ENCODE results near the gene TMEM205.
"Not testable (repeated sequence)": the region's sequence is repeated elsewhere in the genome, so short reads cannot be mapped to it uniquely, and the experiment has no call there.

TMEM205 gene

GRCh38 chr19:11346104-11346940 lies at the start of gene TMEM205, which contains the start of gene CCDC159:
Gene TMEM205 (minus strand): TSS chr19:11346268. CDS start chr19:11345619, 649 bp downstream.
Gene CCDC159 (plus strand): TSS chr19:11346519. CDS start chr19:11346607, 88 bp downstream.
- DNase-seq, result peak; percentile 97

- DNase-seq, result no peak
These were observed 45.0 kb upstream of the TMEM205 start for GRCh38 chr19:11390933-11391680.

GRCh38 chr19:11390359-11390758 lies 44.3 kb upstream of the TMEM205 start:
- no peak for DNase-seq

- no peak for DNase-seq
These were observed 41.3 kb upstream of the TMEM205 start for GRCh38 chr19:11387162-11388034.

- DNase-seq, result no peak
These were observed 38.7 kb upstream of the TMEM205 start for GRCh38 chr19:11384778-11385129.

GRCh38 chr19:11383706-11384048 lies 37.6 kb upstream of the TMEM205 start:
- no peak for DNase-seq

GRCh38 chr19:11382898-11383705 lies 37.0 kb upstream of the TMEM205 start:
- no peak for DNase-seq

- peak; percentile 97 for DNase-seq
These were observed 34.8 kb upstream of the TMEM205 start for GRCh38 chr19:11380653-11381537.

- DNase-seq, result no peak
These were observed 33.8 kb upstream of the TMEM205 start for GRCh38 chr19:11379857-11380350.

GRCh38 chr19:11379269-11379845 lies 33.3 kb upstream of the TMEM205 start:
- not testable (repeated sequence) for DNase-seq

GRCh38 chr19:11378319-11379189 lies 32.5 kb upstream of the TMEM205 start:
- peak; percentile 70 for DNase-seq

GRCh38 chr19:11377756-11378155 lies 31.7 kb upstream of the TMEM205 start:
- DNase-seq, result no peak

- no peak for DNase-seq
These were observed 31.2 kb upstream of the TMEM205 start for GRCh38 chr19:11377237-11377636.

- DNase-seq, result peak; percentile 32
These were observed 29.3 kb upstream of the TMEM205 start for GRCh38 chr19:11375143-11375948.

GRCh38 chr19:11374433-11375142 lies 28.5 kb upstream of the TMEM205 start, which contains the start of gene SWSAP1:
Gene SWSAP1 (plus strand): TSS chr19:11374666. CDS start chr19:11374681, 15 bp downstream.
- DNase-seq, result peak; percentile 98

GRCh38 chr19:11373885-11374432 lies 27.9 kb upstream of the TMEM205 start:
- no peak for DNase-seq

GRCh38 chr19:11373166-11373884 lies 27.3 kb upstream of the TMEM205 start:
- peak; percentile 65 for DNase-seq

Data from SHP77 treated with DMSO at 0.1 percent for 48 hours (cell line).